Caco-2 (cell line): Measurements from ENCODE around the gene OVOL1. TPM values are rescaled to one million over a fixed set of nuclear protein-coding genes. Genes with fewer than 3 reads are reported as not detected.

ENCODE experiments used
- Bru-seq: library from RNA; stranded (reverse); fragments of 400-500 nt; gene quantifications from one replicate; lab custom pipeline; 2021; lab: Mats Ljungman, UMichigan
- BruChase-seq, 2 experiments: library from RNA; stranded (reverse); fragments of 400-500 nt; gene quantifications; one replicate each; lab custom pipeline; 2021; lab: Mats Ljungman, UMichigan
- BruUV-seq: library from RNA; stranded (reverse); fragments of 400-500 nt; replicated peaks from 2 replicates; lab custom pipeline; 2021; lab: Mats Ljungman, UMichigan
- CTCF ChIA-PET: fragments of 300-600 bp; sonication (Branson Sonifier 250); formaldehyde crosslinking; loops from one replicate; lab custom pipeline; 2022; ENCODE audit warnings: antibody characterized with exemption; lab: Charles Lee
- POLR2A ChIA-PET: fragments of 300-600 bp; sonication (Branson Sonifier 250); formaldehyde crosslinking; loops from one replicate; lab custom pipeline; 2022; ENCODE audit warnings: antibody characterized with exemption; lab: Charles Lee
- DNase-seq, 2 experiments: peaks; one replicate each; pipeline versions ENCODE4 v3.0.0 to v3.0.0-alpha.2; 2020 to 2022
- H3K27me3 ChIP-seq: replicated peaks from 2 replicates; pipeline ENCODE4 v1.6.0; 2011; ENCODE audit warnings: low read length; ENCODE audit not compliant: control insufficient read depth, insufficient read depth
- H3K36me3 ChIP-seq: 2 replicates; pipeline ENCODE4 v1.5.1; 2011; ENCODE audit warnings: low read length; ENCODE audit not compliant: control insufficient read depth, insufficient read depth
- H3K4me1 ChIP-seq: fragments of 250-450 bp; sonication (Bioruptor Pico); 2 replicates; pipeline ENCODE4 v1.5.1; 2020; ENCODE audit warnings: mild to moderate bottlenecking
- H3K4me3 ChIP-seq: 2 replicates; pipeline ENCODE4 v1.5.1; 2011; ENCODE audit warnings: low read depth, mild to moderate bottlenecking, control low read depth, low read length
- H3K9me3 ChIP-seq: fragments of 250-450 bp; sonication (Bioruptor Pico); 2 replicates; pipeline ENCODE4 v1.5.1; 2020; ENCODE audit warnings: mild to moderate bottlenecking, moderate library complexity
- H3K27ac Mint-ChIP-seq: one replicate; pipeline ENCODE4 v1.8.0; 2022; ENCODE audit warnings: mixed read lengths; ENCODE audit not compliant: unreplicated experiment
- H3K27me3 Mint-ChIP-seq: one replicate; pipeline ENCODE4 v1.8.0; 2022; ENCODE audit warnings: mixed read lengths; ENCODE audit not compliant: insufficient read depth, unreplicated experiment
- H3K36me3 Mint-ChIP-seq: one replicate; pipeline ENCODE4 v1.8.0; 2022; ENCODE audit warnings: mild to moderate bottlenecking, mixed read lengths; ENCODE audit not compliant: insufficient read depth, unreplicated experiment
- H3K4me1 Mint-ChIP-seq: one replicate; pipeline ENCODE4 v1.8.0; 2022; ENCODE audit warnings: low read depth, mixed read lengths; ENCODE audit not compliant: unreplicated experiment
- H3K4me3 Mint-ChIP-seq: one replicate; pipeline ENCODE4 v1.8.0; 2022; ENCODE audit warnings: mild to moderate bottlenecking, moderate library complexity, mixed read lengths; ENCODE audit not compliant: unreplicated experiment
- H3K9me3 Mint-ChIP-seq: one replicate; pipeline ENCODE4 v1.8.0; 2022; ENCODE audit warnings: mixed read lengths; ENCODE audit not compliant: unreplicated experiment
- intact Hi-C: fragments of 100-400 bp; cut with micrococcal nuclease; formaldehyde crosslinking; loops from one replicate; pipeline ENCODE4 v1.10.0; 2022; ENCODE audit not compliant: unreplicated experiment
- long read RNA-seq: library from polyadenylated mRNA; stranded (forward); transcript quantifications from one replicate; pipeline ENCODE4 v2.0.0, GENCODE V29; 2022
- total RNA-seq: library from RNA; stranded (reverse); gene quantifications from 2 replicates; pipeline ENCODE4 v1.2.3, GENCODE V29; 2022
- TF ChIP-seq, protein P1 (sequence below), 2 experiments: fragments of 200-600 bp in 1 of 2; IDR thresholded peaks; 1 replicate in 1 of 2; 2 replicates in 1 of 2; pipeline versions ENCODE4 v1.5.1 to v1.8.0; 2011 to 2022; ENCODE audit warnings: antibody characterized with exemption in 1 of 2, control low read depth in 1 of 2, inconsistent platforms in 1 of 2, low read depth in 1 of 2, low read length in 1 of 2, mild to moderate bottlenecking in 1 of 2, moderate library complexity in 1 of 2; ENCODE audit not compliant: insufficient read depth in 1 of 2, severe bottlenecking in 1 of 2, unreplicated experiment in 1 of 2

The OVOL1 gene
- 19.5 and 21.2 TPM in 2 replicates for total RNA-seq
- Bru-seq, nascent RNA, result percentile 63 among the genes with signal in this experiment
- BruChase-seq, experiment 1, labeled RNA remaining after a 2-hour chase, result percentile 80 among the genes with signal in this experiment
- BruChase-seq, experiment 2, labeled RNA remaining after a 6-hour chase, result percentile 64 among the genes with signal in this experiment
- long read RNA-seq, transcript OVOL1-201 (4 exons, 3,034 nt), result major isoform, 27 of 48 reads
- long read RNA-seq, partial matches to known transcripts, result 1 of 48 reads
- long read RNA-seq, other reads (novel, unspliced or antisense), result 20 of 48 reads

DNA sequence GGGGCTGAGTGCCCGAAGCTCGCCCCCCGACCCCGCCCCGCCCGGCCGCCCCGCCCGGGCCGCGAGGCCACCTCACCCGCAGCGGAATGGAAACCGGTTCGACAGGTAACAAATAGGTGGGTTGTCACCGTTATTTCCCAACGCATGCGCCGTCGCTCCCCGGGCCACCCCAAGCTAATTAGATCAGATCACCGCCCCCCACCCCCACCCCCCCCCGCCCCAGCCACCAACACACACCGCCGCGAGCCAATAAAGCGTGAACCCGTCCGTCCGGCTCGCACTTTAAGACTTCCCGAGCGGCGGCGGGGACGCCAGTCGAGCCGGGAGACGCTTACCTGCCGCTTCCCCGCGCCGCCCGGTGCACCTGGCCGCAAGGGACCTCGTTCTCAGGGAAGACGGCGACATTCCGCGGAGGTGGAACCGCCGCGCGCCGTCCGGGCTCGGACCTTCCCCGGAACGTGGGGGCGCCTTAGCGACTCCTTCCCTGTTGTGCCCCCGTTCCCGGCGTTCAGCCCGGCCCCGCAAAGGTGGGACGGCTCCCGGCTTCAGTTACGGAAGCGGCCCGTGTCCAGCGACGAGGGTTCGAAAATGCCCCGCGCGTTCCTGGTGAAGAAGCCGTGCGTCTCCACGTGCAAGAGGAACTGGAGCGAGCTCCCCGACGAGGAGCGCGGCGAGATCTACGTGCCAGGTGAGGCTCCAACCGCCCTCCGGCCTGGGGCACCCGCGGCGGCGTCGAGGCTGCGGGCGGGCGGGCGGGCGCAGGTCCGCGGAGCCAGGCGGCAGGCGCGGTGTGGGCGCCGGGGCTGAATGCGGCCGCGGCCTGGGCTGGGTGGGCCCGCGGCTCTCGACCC is at the start of gene OVOL1:
OVOL1 (plus strand) TSS at position 278 of the 851 bp plus-strand sequence; CDS start at position 589, 311 bp downstream.
- Mint-ChIP-seq H3K27ac (peak within 1 kb of the TSS; percentile 76), H3K36me3 (peaks cover 23% of the 10 kb centered on the region), H3K9me3 (no peaks in the 10 kb centered on the region), H3K27me3 (no peaks in the 10 kb centered on the region), H3K4me1 (peaks cover 22% of the 10 kb centered on the region), H3K4me3 (peak within 1 kb of the TSS; percentile 76)
- intact Hi-C loops, result loop anchor here (1.0 kb wide), 1 partner anchor 173 kb away; the partner anchor contains the start of gene MAP3K11
- Histone ChIP-seq H3K4me3 (peak within 1 kb of the TSS; percentile 85), H3K4me1 (peaks cover 37% of the 10 kb centered on the region), H3K36me3 (peaks cover 1% of the 10 kb centered on the region), H3K27me3 (no peaks in the 10 kb centered on the region), H3K9me3 (no peaks in the 10 kb centered on the region)
- POLR2A ChIA-PET, result interaction anchor here (0.6 to 1.0 kb wide), 5 partner anchors 10 to 402 kb away, joined by 3 to 7 read pairs (median 7); partner anchors contain the start of gene RNASEH2C
- no TSS peak for BruUV-seq
- CTCF ChIA-PET, result interaction anchor here (0.8 to 2.0 kb wide), 6 partner anchors 14 to 73 kb away, joined by 3 to 6 read pairs (median 4); partner anchors contain the start of gene MUS81
- TF ChIP-seq, protein P1, sequence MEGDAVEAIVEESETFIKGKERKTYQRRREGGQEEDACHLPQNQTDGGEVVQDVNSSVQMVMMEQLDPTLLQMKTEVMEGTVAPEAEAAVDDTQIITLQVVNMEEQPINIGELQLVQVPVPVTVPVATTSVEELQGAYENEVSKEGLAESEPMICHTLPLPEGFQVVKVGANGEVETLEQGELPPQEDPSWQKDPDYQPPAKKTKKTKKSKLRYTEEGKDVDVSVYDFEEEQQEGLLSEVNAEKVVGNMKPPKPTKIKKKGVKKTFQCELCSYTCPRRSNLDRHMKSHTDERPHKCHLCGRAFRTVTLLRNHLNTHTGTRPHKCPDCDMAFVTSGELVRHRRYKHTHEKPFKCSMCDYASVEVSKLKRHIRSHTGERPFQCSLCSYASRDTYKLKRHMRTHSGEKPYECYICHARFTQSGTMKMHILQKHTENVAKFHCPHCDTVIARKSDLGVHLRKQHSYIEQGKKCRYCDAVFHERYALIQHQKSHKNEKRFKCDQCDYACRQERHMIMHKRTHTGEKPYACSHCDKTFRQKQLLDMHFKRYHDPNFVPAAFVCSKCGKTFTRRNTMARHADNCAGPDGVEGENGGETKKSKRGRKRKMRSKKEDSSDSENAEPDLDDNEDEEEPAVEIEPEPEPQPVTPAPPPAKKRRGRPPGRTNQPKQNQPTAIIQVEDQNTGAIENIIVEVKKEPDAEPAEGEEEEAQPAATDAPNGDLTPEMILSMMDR (IDR thresholded peaks at IDR 0.05; ENCODE audit: insufficient read depth in 1 of 2, low read depth in 1 of 2, low read length in 1 of 2, severe bottlenecking in 1 of 2, unreplicated experiment in 1 of 2), result no peak
- DNase-seq, result peak; percentile 93 to 95

DNA sequence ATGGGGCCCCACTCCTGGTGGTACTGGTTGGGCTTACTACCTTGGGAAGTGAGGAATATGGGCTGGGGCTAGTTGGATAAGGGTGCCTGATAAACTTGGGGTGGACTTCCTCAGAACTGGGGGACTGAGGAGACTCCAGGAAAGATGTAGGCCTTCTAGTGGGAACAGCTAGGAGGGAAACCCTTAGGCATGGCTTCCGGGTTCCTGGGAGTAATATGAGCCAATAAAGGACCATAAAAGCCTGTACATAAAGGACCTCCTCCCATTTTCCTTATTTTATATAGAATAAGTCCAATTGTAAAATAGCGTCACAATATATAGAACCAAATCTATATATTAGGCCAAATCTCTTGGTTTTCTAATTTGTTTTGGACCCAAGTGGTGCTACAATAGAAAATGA is 47.8 kb upstream of the OVOL1 start:
- no peaks in the 10 kb centered on the region for H3K27me3 Mint-ChIP-seq
- H3K27ac Mint-ChIP-seq, result no peak overlapping the region
- TF ChIP-seq, protein P1 (IDR thresholded peaks at IDR 0.05; ENCODE audit: insufficient read depth in 1 of 2, low read depth in 1 of 2, low read length in 1 of 2, severe bottlenecking in 1 of 2, unreplicated experiment in 1 of 2), result no peak
- peaks cover 15% of the 10 kb centered on the region; the same call in 1 of the 2 replicates for H3K9me3 ChIP-seq
- peaks cover 29% of the 10 kb centered on the region for H3K9me3 Mint-ChIP-seq
- no peaks in the 10 kb centered on the region for H3K4me1 ChIP-seq
- no peaks in the 10 kb centered on the region for H3K27me3 ChIP-seq
- H3K4me3 Mint-ChIP-seq, result no peak overlapping the region
- intact Hi-C loops, result no loop called here
- no peaks in the 10 kb centered on the region for H3K4me1 Mint-ChIP-seq
- H3K36me3 Mint-ChIP-seq, result no peaks in the 10 kb centered on the region
- H3K36me3 ChIP-seq, result no peaks in the 10 kb centered on the region
- CTCF ChIA-PET, result interaction anchor here (0.7 kb wide), 1 partner anchor 254 kb away, joined by 3 read pairs; no protein-coding TSS in a partner anchor
- POLR2A ChIA-PET, result no interaction called here
- DNase-seq, result no peak
- no peak overlapping the region for H3K4me3 ChIP-seq
- no TSS peak for BruUV-seq

DNA sequence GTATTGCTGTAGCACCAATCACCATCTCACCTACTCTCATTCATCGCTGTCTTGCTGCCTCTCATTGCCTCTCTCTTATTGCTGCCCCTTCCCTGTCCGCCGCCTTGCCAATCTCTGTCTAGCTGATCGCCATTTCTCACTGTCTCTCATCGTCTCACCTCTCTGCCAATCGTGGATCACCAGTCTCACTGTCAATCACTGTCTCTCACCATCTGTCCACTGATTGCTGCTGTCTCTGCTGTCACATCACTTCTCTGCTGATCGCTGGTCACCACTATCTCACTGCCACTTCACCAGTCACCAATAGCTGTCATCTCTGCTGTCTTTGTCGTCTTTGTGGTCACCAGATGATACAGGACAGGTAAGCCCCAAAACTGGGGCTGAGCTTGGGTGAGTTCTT is 45.7 kb upstream of the OVOL1 start:
- Mint-ChIP-seq H3K4me3 (no peak overlapping the region), H3K27me3 (no peaks in the 10 kb centered on the region), H3K9me3 (peaks cover 18% of the 10 kb centered on the region), H3K4me1 (no peaks in the 10 kb centered on the region), H3K27ac (no peak overlapping the region), H3K36me3 (no peaks in the 10 kb centered on the region)
- H3K36me3 ChIP-seq, result no peaks in the 10 kb centered on the region
- TF ChIP-seq, protein P1 (IDR thresholded peaks at IDR 0.05; ENCODE audit: insufficient read depth in 1 of 2, low read depth in 1 of 2, low read length in 1 of 2, severe bottlenecking in 1 of 2, unreplicated experiment in 1 of 2), result no peak
- peaks cover 15% of the 10 kb centered on the region; the same call in 1 of the 2 replicates for H3K9me3 ChIP-seq
- no TSS peak for BruUV-seq
- no peak overlapping the region for H3K4me3 ChIP-seq
- intact Hi-C loops, result no loop called here
- H3K4me1 ChIP-seq, result no peaks in the 10 kb centered on the region
- H3K27me3 ChIP-seq, result no peaks in the 10 kb centered on the region; the same call in 1 of the 2 replicates
- DNase-seq, result no peak
- ChIA-PET CTCF (no interaction called here), POLR2A (no interaction called here)
